H1 (cell line): ENCODE data around the gene SGSM1. TPM values are rescaled to one million over a fixed set of nuclear protein-coding genes. Genes with fewer than 3 reads are reported as not detected.

Experiments used
- CTCF ChIA-PET: fragments of 300-600 bp; sonication (Branson Sonifier 250); formaldehyde crosslinking; loops from one replicate; lab custom pipeline; 2021; ENCODE audit not compliant: partially characterized antibody; lab: Charles Lee
- POLR2A ChIA-PET: fragments of 300-600 bp; sonication (Branson Sonifier 250); formaldehyde crosslinking; loops from one replicate; lab custom pipeline; 2021; ENCODE audit warnings: inconsistent platforms; ENCODE audit not compliant: partially characterized antibody; lab: Charles Lee
- DNase-seq, 2 experiments: peaks; one replicate each; pipeline versions ENCODE4 v3.0.0 to v3.0.0-alpha.2; 2010 to 2022; ENCODE audit warnings: low spot score in 2 of 2, low read depth in 1 of 2, mixed read lengths in 1 of 2
- FAIRE-seq: peaks from 2 replicates; lab custom pipeline; 2011; peaks lifted over from hg19 to GRCh38; lab: Jason Lieb, UNC
- H2AFZ ChIP-seq: 2 replicates; pipeline ENCODE4 v1.8.1; 2012; ENCODE audit warnings: low read length, inconsistent platforms
- H2AK5ac ChIP-seq: 2 replicates; pipeline ENCODE4 v1.6.1; 2013; ENCODE audit warnings: low read depth, low read length
- H2BK120ac ChIP-seq: replicated peaks from 2 replicates; pipeline ENCODE3; 2013; ENCODE audit warnings: low read depth, low read length, inconsistent platforms
- H2BK12ac ChIP-seq: 2 replicates; pipeline ENCODE4 v1.6.1; 2013; ENCODE audit warnings: low read depth, low read length
- H2BK15ac ChIP-seq: 2 replicates; pipeline ENCODE4 v1.6.1; 2013; ENCODE audit warnings: low read length
- H2BK20ac ChIP-seq: 2 replicates; pipeline ENCODE4 v1.6.1; 2013; ENCODE audit warnings: low read length
- H2BK5ac ChIP-seq: 2 replicates; pipeline ENCODE4 v1.6.1; 2013; ENCODE audit warnings: low read depth, low read length
- H3K14ac ChIP-seq: 2 replicates; pipeline ENCODE4 v1.6.1; 2013; ENCODE audit warnings: inconsistent platforms; ENCODE audit not compliant: insufficient read length
- H3K18ac ChIP-seq: 2 replicates; pipeline ENCODE4 v1.6.1; 2013; ENCODE audit warnings: low read length; ENCODE audit errors: extremely low read depth
- H3K23ac ChIP-seq: 2 replicates; pipeline ENCODE4 v1.6.1; 2013; ENCODE audit warnings: inconsistent platforms; ENCODE audit not compliant: insufficient read length
- H3K23me2 ChIP-seq: 2 replicates; pipeline ENCODE4 v1.6.1; 2013; ENCODE audit warnings: low read depth, low read length
- H3K27ac ChIP-seq: 2 replicates; pipeline ENCODE4 v1.6.1; 2011; ENCODE audit warnings: low read depth, low read length, inconsistent platforms
- H3K27me3 ChIP-seq, 4 experiments: replicated peaks in 1 of 4; 1 replicate in 1 of 4; 2 replicates in 3 of 4; pipeline versions ENCODE4 v1.6.1 to v1.8.1; 2011 to 2013; ENCODE audit warnings: low read length in 3 of 4, mild to moderate bottlenecking in 3 of 4, inconsistent platforms in 2 of 4, mixed read lengths in 2 of 4, moderate library complexity in 1 of 4; ENCODE audit not compliant: control insufficient read depth in 3 of 4, insufficient read depth in 3 of 4; ENCODE audit errors: extremely low read depth in 1 of 4
- H3K36me3 ChIP-seq, 4 experiments: 2 replicates each; pipeline versions ENCODE4 v1.6.1 to v1.8.1; 2011 to 2013; ENCODE audit warnings: mild to moderate bottlenecking in 4 of 4, low read length in 3 of 4, moderate library complexity in 2 of 4, control low read depth in 1 of 4, inconsistent platforms in 1 of 4; ENCODE audit not compliant: insufficient read depth in 4 of 4, control insufficient read depth in 2 of 4
- H3K4ac ChIP-seq: replicated peaks from 2 replicates; pipeline ENCODE3; 2013; ENCODE audit warnings: low read length, low read depth, mixed read lengths, inconsistent platforms; ENCODE audit not compliant: insufficient read length
- H3K4me1 ChIP-seq, 4 experiments: replicated peaks in 1 of 4; 1 replicate in 1 of 4; 2 replicates in 3 of 4; pipeline versions ENCODE4 v1.6.1 to v1.8.1; 2011 to 2013; ENCODE audit warnings: low read length in 3 of 4, inconsistent platforms in 2 of 4, mixed read lengths in 1 of 4; ENCODE audit not compliant: insufficient read depth in 4 of 4, control insufficient read depth in 3 of 4
- H3K4me2 ChIP-seq, 2 experiments: 2 replicates each; pipeline versions ENCODE4 v1.6.1 to v1.8.1; 2011 to 2013; ENCODE audit warnings: low read depth in 2 of 2, low read length in 2 of 2, control low read depth in 1 of 2, inconsistent platforms in 1 of 2, mild to moderate bottlenecking in 1 of 2; ENCODE audit not compliant: insufficient read depth in 1 of 2
- H3K4me3 ChIP-seq, 4 experiments: fragments of 200-600, 300-600 bp in 1 of 4; sonication (generic), shearing (Covaris generic), sonication (Bioruptor Twin) in 1 of 4; 2 replicates each; pipeline versions ENCODE4 v1.5.1 to v1.8.1; 2011 to 2016; ENCODE audit warnings: low read length in 4 of 4, low read depth in 3 of 4, control low read depth in 2 of 4, inconsistent platforms in 2 of 4, mild to moderate bottlenecking in 2 of 4, mixed read lengths in 1 of 4, moderate library complexity in 1 of 4; ENCODE audit not compliant: insufficient read depth in 2 of 4; ENCODE audit errors: extremely low read depth in 1 of 4
- H3K56ac ChIP-seq: replicated peaks from 2 replicates; pipeline ENCODE3; 2013; ENCODE audit warnings: low read depth, mild to moderate bottlenecking, mixed read lengths, low read length, inconsistent platforms; ENCODE audit not compliant: insufficient read length
- H3K79me1 ChIP-seq: 2 replicates; pipeline ENCODE4 v1.6.1; 2013; ENCODE audit warnings: low read depth, low read length, control low read depth
- H3K79me2 ChIP-seq, 2 experiments: 2 replicates each; pipeline versions ENCODE4 v1.6.1 to v1.8.1; 2012 to 2013; ENCODE audit warnings: low read length in 2 of 2, mild to moderate bottlenecking in 2 of 2, inconsistent platforms in 1 of 2; ENCODE audit not compliant: insufficient read depth in 2 of 2, control insufficient read depth in 1 of 2
- H3K9ac ChIP-seq, 4 experiments: replicated peaks in 1 of 4; 1 replicate in 1 of 4; 2 replicates in 3 of 4; pipeline versions ENCODE4 v1.6.1 to v1.8.1; 2011 to 2013; ENCODE audit warnings: low read depth in 3 of 4, low read length in 3 of 4, control low read depth in 2 of 4, mild to moderate bottlenecking in 2 of 4, moderate library complexity in 2 of 4, inconsistent platforms in 1 of 4; ENCODE audit errors: extremely low read depth in 1 of 4
- H3K9me3 ChIP-seq, 2 experiments: 2 replicates each; pipeline versions ENCODE4 v1.6.1 to v1.8.1; 2012 to 2013; ENCODE audit warnings: mild to moderate bottlenecking in 2 of 2, moderate library complexity in 2 of 2, control low read depth in 1 of 2, inconsistent platforms in 1 of 2, low read depth in 1 of 2, low read length in 1 of 2, mixed read lengths in 1 of 2; ENCODE audit not compliant: insufficient read depth in 2 of 2
- H4K20me1 ChIP-seq, 2 experiments: replicated peaks in 1 of 2; 2 replicates each; pipeline versions ENCODE3 to v1.8.1; 2011 to 2013; ENCODE audit warnings: inconsistent platforms in 2 of 2, low read length in 2 of 2, mild to moderate bottlenecking in 1 of 2; ENCODE audit not compliant: insufficient read depth in 2 of 2, control insufficient read depth in 1 of 2
- H4K5ac ChIP-seq: 2 replicates; pipeline ENCODE4 v1.6.1; 2013; ENCODE audit warnings: low read length, low read depth, mixed read lengths, inconsistent platforms; ENCODE audit not compliant: insufficient read length
- H4K8ac ChIP-seq: 2 replicates; pipeline ENCODE4 v1.8.0; 2013; ENCODE audit warnings: mild to moderate bottlenecking, moderate library complexity, low read length, inconsistent platforms; ENCODE audit not compliant: insufficient read depth; ENCODE audit errors: extremely low read depth
- H4K91ac ChIP-seq: replicated peaks from 2 replicates; pipeline ENCODE3; 2013; ENCODE audit warnings: low read length, mixed read lengths, inconsistent platforms; ENCODE audit not compliant: insufficient read length
- HDAC6 ChIP-seq: IDR thresholded peaks from one replicate; pipeline ENCODE4 v1.7.1; 2012; ENCODE audit warnings: low read depth, mild to moderate bottlenecking, inconsistent platforms, low read length, moderate library complexity
- RFX5 ChIP-seq: IDR thresholded peaks from 2 replicates; pipeline ENCODE4 v1.6.1; 2011; ENCODE audit warnings: low read depth, low read length, improper control_type of control experiment, borderline replicate concordance
- WGBS, 2 experiments: shearing (Covaris generic) in 1 of 2; methylation state at CpG; one replicate each; pipeline versions ENCODE4 v1.1.6 to v1.1.7; 2013 to 2015; ENCODE audit warnings: low lambda C conversion rate in 2 of 2, mixed read lengths in 2 of 2, inconsistent platforms in 1 of 2, low coverage in 1 of 2, missing lambda C conversion rate in 1 of 2; ENCODE audit not compliant: insufficient replicate concordance in 2 of 2, insufficient coverage in 1 of 2, insufficient read length in 1 of 2; ENCODE audit errors: extremely low coverage in 1 of 2, missing lambda C conversion rate in 1 of 2; 5-methylcytosine and 5-hydroxymethylcytosine counted together
- polyA plus RNA-seq, 7 experiments: library from polyadenylated mRNA; depleted of rRNA in 3 of 7; stranded (reverse) in 5 of 7; unstranded in 2 of 7; fragments of >200 nt in 5 of 7; fragments of 200-250 nt in 2 of 7; gene quantifications; 1 replicate in 5 of 7; 2 replicates in 1 of 7; 4 replicates in 1 of 7; pipeline versions ENCODE4 v1.2.1 to v1.2.3, GENCODE V29; 2011 to 2013; ENCODE audit warnings: missing spikeins in 2 of 7, mixed read lengths in 2 of 7
- total RNA-seq: library from RNA; stranded (reverse); fragmentation: NEBNext Ultra II Directional; extraction: Animal tissue kit (Norgen Biotek cat#: 25700); gene quantifications from 2 replicates; pipeline ENCODE4 v1.2.1, GENCODE V29; 2021

Gene SGSM1
- total and polyA plus RNA-seq, 2 of the 8 experiments (the other 6 are each of a cell fraction or from before 2014, with no cell fraction given) = 2.8 to 5.2 TPM

GRCh38 chr22:24791362-24791761, 14.6 kb upstream of the SGSM1 start:
- Histone ChIP-seq H3K79me2 (no peaks in the 10 kb centered on the region), H2AK5ac (no peak overlapping the region), H2BK20ac (no peak overlapping the region), H2BK120ac (no peak overlapping the region), H3K4me2 (no peak overlapping the region), H2BK12ac (no peak overlapping the region), H3K18ac (no peak overlapping the region), H4K20me1 (no peaks in the 10 kb centered on the region), H3K27me3 (no peaks in the 10 kb centered on the region), H4K91ac (no peak overlapping the region), H4K8ac (no peak overlapping the region), H3K4me3 (no peak overlapping the region), H3K36me3 (no peaks in the 10 kb centered on the region), H3K27ac (no peak overlapping the region), H2AFZ (no peak overlapping the region), H3K9me3 (no peaks in the 10 kb centered on the region), H2BK15ac (no peak overlapping the region), H2BK5ac (no peak overlapping the region), H3K23ac (no peak overlapping the region), H4K5ac (no peak overlapping the region), H3K23me2 (no peaks in the 10 kb centered on the region), H3K56ac (no peak overlapping the region), H3K79me1 (no peaks in the 10 kb centered on the region), H3K14ac (no peak overlapping the region), H3K4ac (no peak overlapping the region), H3K9ac (no peak overlapping the region), H3K4me1 (no peaks in the 10 kb centered on the region)
- TF ChIP-seq HDAC6 (no peak), RFX5 (no peak)
- DNase-seq (no peak), FAIRE-seq (no peak)
- ChIA-PET CTCF (interaction anchor here (0.7 to 1.6 kb wide), 4 partner anchors 12 to 58 kb away, joined by 3 to 8 read pairs (median 4); partner anchors contain the start of gene SGSM1), POLR2A (no interaction called here)
- 88% methylated on average over 6 of the region's 6 CpGs; no CpG with 5 or more reads in 1 of the 2 experiments for WGBS, 2 experiments
